Nephron (organoid): ENCODE measurements around the gene FEV.

Source experiments
- H3K27ac Mint-ChIP-seq, 3 experiments: 2 replicates each; pipeline ENCODE4 v1.8.0; 2020; ENCODE audit warnings: mixed read lengths in 3 of 3, mild to moderate bottlenecking in 2 of 3, moderate library complexity in 1 of 3
- H3K27me3 Mint-ChIP-seq: 2 replicates; pipeline ENCODE4 v1.8.0; 2021; ENCODE audit warnings: low read depth, mild to moderate bottlenecking, moderate library complexity, mixed read lengths
- H3K36me3 Mint-ChIP-seq: 2 replicates; pipeline ENCODE4 v1.8.0; 2020; ENCODE audit warnings: low read depth, mixed read lengths
- H3K4me1 Mint-ChIP-seq: 2 replicates; pipeline ENCODE4 v1.8.0; 2020; ENCODE audit warnings: mixed read lengths
- H3K4me3 Mint-ChIP-seq, 3 experiments: 2 replicates each; pipeline ENCODE4 v1.8.0; 2020; ENCODE audit warnings: mild to moderate bottlenecking in 3 of 3, mixed read lengths in 3 of 3, moderate library complexity in 2 of 3
- H3K9me3 Mint-ChIP-seq: 2 replicates; pipeline ENCODE4 v1.8.0; 2020; ENCODE audit warnings: mixed read lengths
- CTCF ChIP-seq, 3 experiments: fragments of 200-600 bp; sonication (generic); IDR thresholded peaks; one replicate each; pipeline ENCODE4 v1.5.0; 2021; ENCODE audit warnings: antibody characterized with exemption in 3 of 3; ENCODE audit not compliant: unreplicated experiment in 3 of 3

Gene FEV

GRCh38 chr2:218981390-218981880 lies 3.5 kb downstream of the FEV start:
- Mint-ChIP-seq H3K9me3 (no peaks in the 10 kb centered on the region), H3K27me3 (peaks cover 97% of the 10 kb centered on the region), H3K27ac (no peak overlapping the region), H3K4me3 (peak overlapping the region; percentile 72 to 77 (median 76)), H3K36me3 (no peaks in the 10 kb centered on the region), H3K4me1 (peaks cover 13% of the 10 kb centered on the region)
- TF ChIP-seq CTCF (IDR thresholded peaks at IDR 0.05; ENCODE audit: unreplicated experiment in 3 of 3), result no peak

DNA sequence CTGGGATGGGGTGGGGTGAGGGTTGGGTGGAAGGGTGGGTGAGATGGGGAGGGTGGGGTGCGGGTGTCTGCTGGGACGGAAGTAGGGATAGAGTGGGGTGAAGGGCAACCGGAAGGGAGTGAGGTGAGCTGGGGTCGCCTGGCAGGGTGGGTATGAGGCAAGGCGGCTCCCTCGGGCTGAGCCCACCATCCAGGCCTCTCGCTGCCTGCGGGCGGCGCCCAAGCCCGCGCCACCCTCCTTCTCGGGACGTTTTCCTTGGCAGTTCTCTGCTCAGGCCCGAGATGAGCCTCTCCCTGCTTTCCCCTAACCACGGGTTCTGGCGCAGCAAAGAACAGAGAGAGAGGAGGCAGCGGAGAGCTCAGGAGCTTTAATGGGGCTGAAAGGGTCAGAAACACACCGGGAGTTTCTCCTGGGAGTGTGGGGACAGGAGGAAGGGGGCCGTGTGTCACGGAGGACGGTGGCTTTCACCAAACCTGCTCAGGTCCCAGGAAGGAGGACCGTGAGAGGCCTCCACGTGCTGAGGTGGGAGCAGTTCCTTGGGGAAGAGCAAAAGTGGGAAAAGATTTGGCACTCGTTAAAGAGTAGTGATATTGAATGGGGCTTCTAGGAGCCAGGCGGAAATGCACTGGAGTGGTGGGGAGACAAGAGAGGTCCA lies 4.1 kb downstream of the FEV start:
- Mint-ChIP-seq H3K27ac (no peak overlapping the region), H3K36me3 (no peaks in the 10 kb centered on the region), H3K9me3 (no peaks in the 10 kb centered on the region), H3K4me3 (peak overlapping the region; percentile 72 to 77 (median 76)), H3K4me1 (peaks cover 13% of the 10 kb centered on the region), H3K27me3 (peaks cover 97% of the 10 kb centered on the region)
- no peak for TF ChIP-seq CTCF (IDR thresholded peaks at IDR 0.05; ENCODE audit: unreplicated experiment in 3 of 3)

DNA sequence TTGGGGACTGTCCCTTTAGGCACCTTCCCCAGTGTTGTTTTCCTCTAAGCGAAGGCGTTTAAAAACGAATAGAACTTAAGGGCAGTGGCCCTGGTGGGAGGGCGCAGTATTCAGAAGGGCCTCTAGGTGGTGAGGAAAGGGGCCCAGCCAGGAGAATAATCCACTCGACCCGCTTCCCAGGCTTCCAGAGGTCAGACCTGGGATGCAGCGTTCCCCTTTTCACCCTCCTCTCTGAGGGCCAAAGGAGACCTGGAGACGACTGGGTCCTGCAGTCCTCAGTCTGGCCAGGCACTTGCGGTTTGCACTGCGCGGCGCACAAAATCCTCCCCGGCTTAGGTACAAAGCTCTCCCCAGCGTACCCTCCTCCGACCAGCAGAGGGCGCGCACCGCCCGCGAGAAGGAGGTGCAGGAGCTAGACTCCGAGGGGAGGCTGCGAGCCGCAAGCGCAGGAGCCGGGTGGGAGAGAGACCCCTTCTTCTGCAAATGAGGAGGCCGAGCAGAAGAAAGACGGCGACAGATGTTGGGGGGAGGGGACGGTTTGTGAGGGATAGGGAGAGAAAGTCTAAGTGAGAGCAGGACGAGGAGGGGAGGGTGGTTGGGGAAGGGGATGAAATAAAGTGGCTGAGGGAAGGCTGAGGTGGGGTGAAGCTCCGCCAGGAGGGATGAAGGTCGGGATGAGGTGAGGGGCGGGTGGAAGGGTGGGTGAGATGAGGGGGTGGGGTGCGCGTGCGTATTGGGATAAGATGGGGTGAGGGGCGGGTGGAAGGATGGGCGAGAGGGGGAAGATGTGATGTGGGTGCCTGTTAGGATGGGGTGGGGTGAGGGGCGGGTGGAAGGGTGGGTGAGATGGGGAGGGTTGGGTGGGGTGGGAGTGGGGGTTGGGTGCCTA lies 4.9 kb downstream of the FEV start:
- H3K9me3 Mint-ChIP-seq, result no peaks in the 10 kb centered on the region
- peaks cover 98% of the 10 kb centered on the region for H3K27me3 Mint-ChIP-seq
- H3K4me3 Mint-ChIP-seq, result peak overlapping the region; percentile 29 to 77 (median 42)
- peaks cover 13% of the 10 kb centered on the region for H3K4me1 Mint-ChIP-seq
- H3K27ac Mint-ChIP-seq, result no peak overlapping the region
- TF ChIP-seq CTCF (IDR thresholded peaks at IDR 0.05; ENCODE audit: unreplicated experiment in 3 of 3), result peak; percentile 86 to 98 (median 90)
- no peaks in the 10 kb centered on the region for H3K36me3 Mint-ChIP-seq

DNA sequence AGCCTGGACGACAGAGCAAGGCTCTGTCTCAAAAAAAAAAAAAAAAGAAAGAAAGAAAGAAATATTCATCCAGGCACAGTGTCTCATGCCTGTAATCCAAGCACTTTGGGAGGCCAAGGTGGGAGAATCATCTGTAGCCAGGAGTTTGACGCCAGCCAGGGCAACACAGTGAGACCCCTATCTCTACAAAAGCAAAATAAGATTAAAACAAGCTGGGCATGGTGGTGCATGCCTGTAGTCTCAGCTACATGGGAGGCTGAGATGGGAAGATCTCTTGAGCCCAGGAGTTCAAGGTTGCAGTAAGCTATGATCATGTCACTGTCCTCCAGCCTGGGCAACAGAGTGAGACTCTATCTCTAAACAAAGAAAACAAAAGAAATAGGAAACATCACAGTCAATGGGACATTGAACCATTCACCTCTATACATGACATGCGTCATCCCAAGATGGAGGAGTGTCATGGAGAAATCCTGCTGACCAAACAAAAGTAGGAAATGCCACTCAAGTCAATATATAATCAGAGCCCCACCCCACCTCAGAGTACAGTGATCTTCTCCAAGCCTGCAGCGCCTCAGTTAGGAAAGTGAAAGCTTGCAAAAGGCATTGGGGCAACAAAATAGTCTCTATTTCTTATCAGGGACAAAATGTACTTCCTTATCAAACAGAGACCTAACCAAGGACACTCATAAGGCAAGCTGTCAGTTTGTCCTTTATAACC lies 9.8 kb downstream of the FEV start:
- no peak for TF ChIP-seq CTCF (IDR thresholded peaks at IDR 0.05; ENCODE audit: unreplicated experiment in 3 of 3)
- H3K4me3 Mint-ChIP-seq, result no peak overlapping the region
- H3K27ac Mint-ChIP-seq, result no peak overlapping the region
- H3K36me3 Mint-ChIP-seq, result no peaks in the 10 kb centered on the region
- H3K9me3 Mint-ChIP-seq, result peaks cover 2% of the 10 kb centered on the region
- peaks cover 90% of the 10 kb centered on the region for H3K27me3 Mint-ChIP-seq
- H3K4me1 Mint-ChIP-seq, result no peaks in the 10 kb centered on the region

GRCh38 chr2:218970894-218971293 lies 14.1 kb downstream of the FEV start:
- Mint-ChIP-seq H3K4me3 (no peak overlapping the region), H3K27me3 (peaks cover 84% of the 10 kb centered on the region), H3K9me3 (peaks cover 7% of the 10 kb centered on the region), H3K27ac (no peak overlapping the region), H3K4me1 (no peaks in the 10 kb centered on the region), H3K36me3 (no peaks in the 10 kb centered on the region)
- TF ChIP-seq CTCF (IDR thresholded peaks at IDR 0.05; ENCODE audit: unreplicated experiment in 3 of 3), result no peak
